ENCODE data around the gene DUSP7.

The DUSP7 gene

DNA sequence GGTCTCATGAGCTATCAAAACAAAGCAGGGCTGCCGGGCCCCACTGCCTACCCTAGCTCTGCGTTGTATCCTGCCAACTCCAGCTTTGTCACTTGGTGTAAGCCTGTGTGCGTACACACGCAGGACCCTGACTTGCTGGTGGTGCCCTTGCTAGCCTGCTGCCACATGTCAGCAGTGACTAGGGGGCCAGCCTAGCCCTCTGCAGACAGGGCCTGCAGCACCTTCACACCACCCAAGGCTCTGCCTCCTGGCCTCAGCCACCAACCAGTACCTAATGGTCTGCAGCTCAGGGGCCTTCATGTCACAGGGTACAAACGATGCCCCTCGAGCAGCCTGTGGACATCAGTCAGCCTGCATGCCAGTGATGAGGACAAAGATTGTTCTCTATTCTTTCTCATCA is 30.1 kb upstream of the DUSP7 start:
- DNase-seq, result no peak

DNA sequence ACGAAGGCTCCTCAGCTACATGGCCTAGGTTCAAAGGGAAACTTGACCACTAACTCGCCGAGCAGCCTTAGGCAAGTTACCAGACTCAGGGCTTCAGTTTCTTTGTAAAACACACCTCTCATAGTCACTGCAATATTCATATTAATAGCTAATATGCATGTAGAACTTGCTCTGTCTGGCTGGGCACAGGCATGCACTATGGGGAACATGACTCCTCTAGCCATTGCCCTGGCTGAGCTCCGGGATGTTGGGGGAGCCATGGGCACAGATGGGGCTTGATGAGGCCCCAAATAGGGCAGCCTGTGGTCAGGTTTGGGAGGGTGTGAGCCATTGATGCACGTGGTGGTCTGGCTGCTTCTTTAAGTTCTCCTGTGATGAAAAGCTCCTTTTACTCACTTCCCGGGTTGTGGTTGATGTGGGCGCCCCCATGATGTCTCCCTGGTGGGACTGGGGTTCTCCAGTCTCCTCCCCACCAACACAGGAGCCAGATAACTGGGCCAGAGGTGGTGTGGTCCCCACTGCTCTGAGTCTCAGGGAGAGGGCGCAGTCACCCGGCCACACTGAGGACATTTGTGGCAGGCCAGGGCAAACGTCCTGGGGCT is 29.4 kb upstream of the DUSP7 start:
- no peak for DNase-seq

DNA sequence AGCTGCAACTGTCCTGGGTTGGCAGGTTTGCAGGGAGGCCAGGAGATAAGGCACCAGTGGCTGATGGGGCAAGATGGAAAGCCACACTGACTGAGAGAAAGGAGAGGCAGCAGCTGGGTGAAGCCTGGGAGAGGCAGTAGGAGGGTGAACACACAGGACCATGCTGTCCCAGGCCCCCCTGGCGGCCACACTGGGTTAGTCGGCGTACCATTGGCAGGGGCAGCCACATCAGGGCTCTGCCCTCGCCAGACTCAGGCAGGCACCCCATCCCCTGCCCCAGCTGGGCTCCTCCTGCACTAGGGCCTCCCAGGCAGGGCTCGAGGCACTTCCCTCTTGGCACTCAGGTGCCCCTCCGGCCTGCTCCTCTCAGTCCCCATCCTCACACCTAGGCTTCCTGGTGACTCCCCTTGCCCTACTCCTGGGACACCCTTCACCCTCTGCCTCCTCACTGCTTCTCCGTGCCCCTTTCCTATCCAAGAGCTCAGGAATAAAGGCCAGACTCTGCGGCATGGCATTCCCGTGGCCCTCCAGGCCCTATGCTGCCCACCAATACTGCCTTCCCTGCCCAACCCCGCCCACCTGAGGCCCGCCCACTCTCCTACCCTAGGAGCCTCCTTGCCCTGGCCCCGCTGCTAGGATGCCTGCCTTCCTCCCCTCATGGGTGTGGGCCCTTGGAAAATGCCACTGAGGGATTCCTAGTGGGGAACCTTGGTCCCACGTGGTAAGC is 28.7 kb upstream of the DUSP7 start:
- no peak for DNase-seq

DNA sequence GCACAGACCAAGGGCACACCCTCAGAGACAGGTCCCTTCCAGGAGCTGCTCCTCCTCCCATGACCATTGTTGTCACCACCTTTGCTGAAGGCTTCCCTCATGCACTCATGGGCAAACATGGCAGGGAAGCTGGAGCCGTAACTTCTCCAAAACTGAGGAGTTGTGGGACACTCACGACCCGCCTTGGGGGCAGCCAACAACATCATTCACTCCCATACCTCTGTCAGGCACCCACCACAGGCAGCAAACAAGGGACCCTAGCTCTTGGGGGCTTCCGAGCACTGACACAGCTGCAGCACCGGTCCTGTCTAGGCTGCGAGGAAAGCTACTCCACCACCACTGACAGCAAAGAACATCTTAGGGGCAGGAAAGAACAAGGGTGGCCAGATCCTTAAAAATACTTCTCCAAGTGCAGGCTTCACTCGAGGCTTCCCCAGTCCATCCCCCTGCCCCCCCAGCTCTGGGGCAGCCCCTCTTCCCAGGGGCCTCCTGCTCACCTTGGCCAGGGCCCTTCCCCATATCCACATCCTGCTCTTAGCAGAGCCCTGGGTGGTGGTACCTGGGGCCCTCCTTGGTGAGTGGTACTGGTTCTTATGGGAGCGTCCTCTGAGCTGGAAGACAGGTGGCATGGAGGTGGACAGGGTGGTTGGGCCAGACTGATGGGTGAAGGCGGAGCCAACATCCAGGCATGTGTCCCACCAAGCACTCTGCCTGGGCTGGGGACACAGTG is 28.0 kb upstream of the DUSP7 start:
- no peak for DNase-seq

DNA sequence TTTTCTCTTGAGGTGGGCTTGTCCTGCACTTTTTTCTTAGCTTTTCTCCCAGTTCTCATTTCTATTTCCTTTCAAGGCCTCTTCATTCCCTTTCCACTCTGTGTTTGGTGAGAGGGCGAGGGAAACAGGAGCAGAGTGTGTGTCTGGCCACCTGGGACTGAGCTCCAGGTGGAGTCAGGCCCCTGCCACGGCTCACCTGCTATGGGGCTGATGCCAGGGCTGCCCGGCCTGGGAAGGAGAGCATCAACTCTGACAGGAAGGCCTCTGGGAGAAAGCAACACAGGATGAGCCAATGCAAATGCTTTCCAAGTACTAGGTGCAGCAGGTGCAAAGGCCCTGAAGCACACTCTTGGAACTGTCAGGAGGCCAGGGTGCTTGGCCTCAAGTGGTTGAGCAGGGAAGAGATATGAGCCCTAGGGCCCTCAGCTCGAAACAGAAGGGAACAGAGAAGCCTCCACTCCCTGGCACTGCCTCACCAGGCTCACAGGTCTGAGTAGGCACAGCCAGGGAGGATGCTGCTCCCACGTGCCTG is 27.3 kb upstream of the DUSP7 start:
- DNase-seq, result no peak

DNA sequence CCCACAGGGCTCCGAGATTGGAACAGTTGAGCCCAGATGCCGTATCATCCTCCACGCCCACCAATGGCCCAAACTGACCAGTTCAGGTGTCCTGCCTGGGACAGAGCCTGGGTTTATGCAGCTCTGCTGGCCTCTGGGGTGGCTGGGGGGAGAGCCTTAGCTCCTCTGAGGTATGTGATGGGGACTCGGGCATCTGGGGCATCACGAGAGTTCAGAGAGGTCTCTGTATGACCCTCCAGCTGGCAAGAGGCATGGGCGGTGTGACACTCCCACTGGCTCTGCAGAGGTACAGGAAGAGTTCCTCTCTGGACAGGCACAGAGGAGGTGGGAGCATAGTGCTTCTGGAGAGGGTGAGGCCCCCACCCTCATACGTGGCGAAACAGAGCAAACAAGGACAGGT is 26.6 kb upstream of the DUSP7 start:
- DNase-seq, result no peak

DNA sequence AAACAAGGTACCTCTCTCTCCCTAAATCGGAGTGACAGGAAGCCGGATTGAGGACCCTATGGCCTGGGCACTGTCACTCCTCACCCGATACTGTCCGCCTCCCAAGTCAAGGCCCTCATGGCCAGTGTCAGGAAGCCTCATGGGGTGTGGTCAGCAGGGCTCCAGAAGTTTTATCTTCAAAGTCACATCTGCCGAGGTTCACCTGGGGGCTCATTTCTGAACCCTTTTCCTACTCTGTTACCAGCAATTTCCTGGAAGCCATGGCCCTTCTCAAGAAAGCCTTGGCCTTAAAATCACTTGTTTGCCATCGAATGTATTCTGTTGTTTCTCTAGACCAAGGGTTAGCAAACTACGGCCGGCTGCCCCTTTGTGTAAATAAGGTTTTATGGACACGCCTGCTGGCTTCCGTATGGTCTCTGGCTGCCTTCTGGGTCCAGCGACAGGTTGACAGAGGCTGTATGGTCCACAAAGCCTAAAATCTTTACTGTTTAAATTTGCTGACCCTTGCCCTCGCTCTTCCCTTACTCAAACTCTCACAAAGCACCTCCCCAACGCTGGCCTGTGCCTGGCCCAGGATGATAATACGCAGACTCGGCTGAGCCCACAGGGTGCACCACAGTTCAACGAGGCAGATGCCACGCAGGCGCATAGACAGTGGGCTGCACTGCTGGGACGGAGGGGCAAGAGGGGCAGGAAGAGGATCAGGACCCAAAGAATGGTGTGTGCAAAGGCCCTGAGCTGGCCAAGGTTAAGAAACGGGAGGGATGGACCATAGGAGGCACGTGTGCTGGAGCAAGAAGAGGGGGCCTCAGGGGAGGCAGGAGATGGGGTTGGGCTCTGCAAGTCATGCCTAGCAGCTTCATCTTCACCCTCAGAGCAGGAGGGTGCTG is 24.7 kb upstream of the DUSP7 start:
- no peak for DNase-seq

DNA sequence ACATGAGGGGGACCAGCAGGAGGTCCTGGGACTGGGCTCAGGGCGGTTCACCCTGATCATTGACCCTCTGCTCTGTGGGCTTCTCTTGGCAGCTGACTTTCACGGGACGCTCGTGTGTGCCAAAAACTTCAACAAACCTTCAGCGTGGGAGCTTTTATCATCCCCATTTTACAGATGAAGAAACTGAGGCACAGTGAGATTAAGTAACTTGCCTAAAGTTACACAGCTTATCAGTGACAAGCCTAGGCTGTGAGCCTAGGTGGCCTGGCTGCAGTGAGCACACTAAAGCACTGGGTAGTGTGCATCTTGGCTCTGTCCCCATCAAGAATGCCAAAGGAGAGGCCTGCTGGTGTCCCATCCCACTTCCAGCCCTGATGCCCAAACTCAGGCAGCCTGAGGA is 23.6 kb upstream of the DUSP7 start:
- no peak for DNase-seq

DNA sequence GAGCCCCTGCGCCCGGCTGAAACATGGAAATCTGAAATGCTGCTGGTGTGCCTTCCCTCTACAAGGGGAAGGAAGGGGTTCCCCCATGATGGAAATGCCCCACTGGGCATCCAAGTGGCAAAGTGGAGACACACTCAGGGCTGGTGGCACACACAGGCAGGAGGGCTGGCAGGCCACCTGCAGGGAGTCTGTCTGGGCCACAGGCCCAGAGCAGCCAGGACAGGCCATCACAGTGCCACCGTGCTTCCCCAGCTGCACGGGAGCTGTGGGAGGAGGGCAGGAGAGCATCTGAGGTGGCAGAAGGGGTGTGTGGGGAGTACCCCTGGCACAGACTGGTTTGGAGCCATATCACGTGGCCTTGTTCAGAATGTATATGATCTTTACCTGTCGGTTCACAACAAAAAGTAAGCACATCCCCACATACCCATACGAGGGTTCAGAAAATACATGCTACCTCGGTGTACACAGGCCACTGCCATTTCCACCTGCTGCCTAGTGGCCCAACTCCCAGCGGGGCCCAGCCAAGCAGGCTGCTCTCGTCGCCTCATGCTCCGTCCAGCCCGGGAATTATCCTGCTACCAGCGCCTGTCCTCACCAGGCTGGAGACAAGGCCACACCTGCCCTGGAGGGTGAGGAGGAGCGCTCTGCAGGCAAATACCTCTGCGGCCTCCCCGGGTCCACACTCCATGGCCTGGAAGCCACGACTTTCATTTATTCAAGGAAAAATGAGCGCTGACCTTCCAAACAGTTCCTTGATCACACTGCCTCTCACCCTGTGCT is 22.6 kb upstream of the DUSP7 start:
- no peak for DNase-seq

DNA sequence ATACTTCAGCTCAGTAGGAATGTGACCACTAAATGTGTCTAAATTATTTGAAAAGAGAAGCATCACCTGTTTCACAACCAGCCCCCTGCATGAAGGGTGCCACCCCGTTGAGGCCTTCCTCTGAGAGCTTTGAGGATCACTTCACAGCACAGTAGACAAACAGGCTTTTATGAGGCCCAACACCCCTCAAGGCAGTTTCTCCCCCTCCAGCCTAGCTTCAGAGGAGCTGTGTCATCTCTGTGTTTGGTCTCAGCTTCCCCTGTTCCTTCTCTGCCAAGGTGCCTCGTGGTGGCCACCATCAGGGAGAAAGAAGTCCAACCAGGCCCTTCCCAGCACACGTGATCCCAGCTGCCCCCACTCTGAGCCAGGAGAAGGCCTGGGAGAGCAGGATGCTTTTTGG is 21.6 kb upstream of the DUSP7 start:
- DNase-seq, result no peak

DNA sequence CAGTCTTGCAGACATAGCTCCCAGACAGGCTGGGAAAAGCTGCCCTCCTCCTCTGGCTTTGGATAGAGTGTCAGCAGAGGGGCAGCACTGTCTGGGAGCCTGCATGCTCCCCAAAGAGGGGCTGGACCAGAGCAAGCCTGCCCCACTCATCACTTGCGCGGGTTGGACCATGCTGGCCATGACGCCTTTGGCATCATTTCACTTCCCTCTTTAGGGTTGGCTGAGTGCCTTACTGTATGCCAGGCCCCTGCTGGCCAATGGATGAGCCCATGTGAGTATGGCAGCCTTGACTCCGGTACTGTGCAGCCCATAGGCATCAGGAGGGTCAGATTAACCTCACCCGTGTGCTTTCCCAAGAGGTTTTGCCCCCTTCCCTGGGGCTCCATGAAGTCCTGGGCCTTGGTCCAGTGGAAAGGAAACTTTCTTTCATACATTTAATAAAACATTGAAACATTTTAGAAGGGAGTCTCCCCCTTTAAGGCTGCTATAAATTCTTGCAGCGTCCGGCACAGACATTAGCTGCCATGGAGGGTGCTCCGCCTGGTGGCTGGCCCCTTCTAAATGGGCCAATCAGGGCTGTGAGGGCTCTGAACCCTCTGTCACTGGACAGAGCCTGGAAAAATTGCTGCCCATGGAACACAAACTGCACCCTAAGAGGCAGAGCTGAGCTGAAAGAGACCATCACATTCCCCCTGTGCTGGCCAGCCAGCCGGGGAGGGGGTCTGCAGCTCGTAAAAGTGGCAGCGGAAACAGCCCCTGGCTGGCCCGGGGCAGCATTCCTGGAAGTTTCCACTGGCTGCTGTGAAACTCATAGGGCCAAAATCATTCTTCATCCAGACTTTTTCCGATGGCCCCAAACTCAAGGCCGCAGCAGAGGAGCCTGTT is 20.8 kb upstream of the DUSP7 start:
- no peak for DNase-seq

DNA sequence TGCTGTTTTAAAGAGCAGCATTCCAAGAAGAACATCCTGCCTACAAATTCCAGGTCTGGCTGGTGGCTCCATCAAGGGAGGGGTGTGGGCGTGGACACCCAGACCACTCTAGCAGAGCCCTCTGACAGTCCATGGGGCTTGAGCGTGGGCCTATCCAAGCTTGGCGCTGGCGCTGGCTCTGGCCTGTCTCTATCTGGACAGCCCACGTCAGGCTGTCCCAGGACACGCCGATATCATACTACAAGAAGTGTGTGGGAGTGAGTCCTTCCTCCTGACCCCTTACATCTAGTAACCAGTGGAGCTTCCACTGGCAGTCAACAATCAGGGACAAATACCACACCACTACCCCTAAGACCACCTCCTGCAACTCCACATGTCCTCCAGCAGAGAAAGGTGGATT is 17.1 kb upstream of the DUSP7 start:
- no peak for DNase-seq

DNA sequence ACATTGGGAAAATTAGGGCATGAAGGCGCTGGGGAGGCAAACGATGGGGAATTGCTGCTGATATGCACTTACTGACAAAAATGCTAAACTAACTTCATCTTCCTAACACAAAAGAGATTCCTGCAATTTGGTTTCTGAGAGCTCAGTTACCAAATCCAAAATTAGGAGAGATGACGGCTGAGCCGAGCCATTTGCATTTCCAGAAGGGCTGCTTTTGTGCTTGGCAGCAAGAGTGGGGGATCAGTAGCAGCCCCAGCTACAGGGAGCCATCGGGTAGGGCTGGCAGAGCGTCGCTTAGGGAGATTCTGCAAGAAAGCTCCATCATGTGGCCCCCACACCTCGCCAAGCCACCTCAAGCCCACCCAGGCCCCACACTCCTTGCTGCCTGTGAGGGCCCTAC is 16.1 kb upstream of the DUSP7 start:
- DNase-seq, result no peak

DNA sequence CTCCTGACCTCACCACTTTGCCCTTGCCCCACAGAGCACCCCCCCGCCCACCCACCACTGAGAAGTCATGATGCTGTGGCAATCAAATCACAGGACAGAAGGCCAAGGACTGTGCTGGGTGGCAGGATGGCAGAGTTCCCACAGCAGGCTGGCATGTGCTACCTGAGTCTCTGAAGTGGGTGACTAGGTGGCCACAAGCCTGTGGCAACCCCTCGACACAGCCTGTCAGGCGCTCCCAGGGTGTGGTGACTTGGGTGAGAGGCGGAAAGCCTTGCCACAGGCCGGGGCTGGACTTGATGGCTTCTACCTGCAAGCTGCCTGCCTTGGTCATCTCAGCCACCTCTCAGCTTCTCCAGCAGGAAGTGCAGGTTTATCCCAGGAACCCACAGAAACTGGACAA is 15.6 kb upstream of the DUSP7 start:
- DNase-seq, result no peak

DNA sequence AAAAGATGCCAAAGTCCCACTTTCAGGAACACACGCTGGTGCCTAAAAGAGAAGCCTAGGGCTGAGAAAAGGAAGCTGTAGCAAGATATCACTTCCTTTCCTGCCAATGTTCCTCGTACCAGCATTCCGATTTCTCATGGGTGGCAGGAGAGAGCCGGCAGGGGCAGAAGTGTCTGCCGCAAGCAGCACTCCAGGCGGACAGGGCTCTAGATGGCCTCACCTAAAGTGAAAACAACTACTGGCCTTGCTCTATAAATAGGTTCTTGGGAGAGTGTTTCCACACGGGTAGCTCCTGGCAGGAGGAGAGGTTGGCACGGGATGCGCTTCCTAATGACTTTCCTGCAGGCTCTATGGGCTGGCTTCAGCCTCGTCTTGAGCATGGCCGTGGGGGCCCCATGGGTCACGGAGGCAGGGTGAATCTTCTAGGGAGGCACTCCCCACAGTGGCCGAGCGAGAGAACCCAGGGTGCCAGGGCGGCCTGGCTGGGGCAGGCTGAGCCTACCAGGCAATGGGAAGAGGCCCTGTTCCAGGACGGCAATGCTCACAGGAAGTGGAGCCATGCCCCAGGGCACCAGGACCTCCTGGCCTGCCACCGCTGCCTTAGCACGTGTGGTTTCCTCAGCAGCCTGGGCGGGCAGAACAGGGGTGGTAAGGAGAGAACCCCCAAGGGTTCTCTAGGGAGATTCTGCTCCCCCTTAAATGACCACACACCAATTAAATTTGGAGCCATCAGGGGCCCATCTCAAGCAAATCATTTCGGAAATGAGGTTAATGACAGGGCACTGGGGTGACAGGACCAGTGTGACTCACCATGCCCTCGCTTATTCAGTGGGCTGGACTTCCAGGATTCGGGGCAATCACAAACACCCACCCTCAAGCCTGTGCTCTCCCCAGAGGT is 14.6 kb upstream of the DUSP7 start:
- no peak for DNase-seq

DNA sequence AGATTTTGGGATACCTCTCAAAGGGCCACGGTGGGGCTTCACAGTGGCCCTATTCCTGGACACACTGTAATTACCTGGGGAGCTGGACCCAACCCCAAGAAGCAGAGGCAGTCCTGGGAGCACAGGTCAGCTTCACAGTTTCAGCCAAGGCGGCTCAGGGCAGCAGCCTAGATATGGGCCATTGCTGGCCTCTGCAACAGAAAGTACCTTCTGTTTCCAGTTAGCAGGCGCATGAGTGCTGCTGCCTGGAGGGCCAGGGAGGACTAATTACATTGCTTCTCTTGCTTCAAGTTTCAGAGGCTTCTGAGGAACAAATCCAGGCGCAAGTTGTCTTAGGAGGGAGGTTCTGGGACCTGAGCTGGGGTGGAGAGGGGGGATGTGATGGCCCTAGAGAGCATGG is 13.5 kb upstream of the DUSP7 start:
- no peak for DNase-seq

DNA sequence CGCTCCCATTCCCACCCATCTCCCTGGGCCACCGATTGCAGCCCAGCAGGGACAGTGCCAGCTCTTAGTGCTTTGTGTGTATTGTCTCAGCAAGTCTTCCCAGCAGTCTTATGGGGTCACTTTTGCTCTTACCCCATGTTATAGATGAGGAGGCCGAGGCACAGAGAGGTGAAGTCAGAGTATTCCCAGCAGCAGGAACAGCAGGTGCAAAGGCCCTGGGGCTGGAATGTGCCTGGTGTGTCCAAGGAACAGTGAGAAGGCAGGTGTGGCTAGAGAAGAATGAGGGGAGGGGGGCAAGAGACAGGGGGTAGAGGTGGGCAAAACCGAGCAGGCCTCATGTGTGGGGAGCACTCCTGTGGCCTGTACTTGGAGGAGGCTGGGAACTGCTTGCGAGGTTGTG is 12.8 kb upstream of the DUSP7 start:
- DNase-seq, result no peak

DNA sequence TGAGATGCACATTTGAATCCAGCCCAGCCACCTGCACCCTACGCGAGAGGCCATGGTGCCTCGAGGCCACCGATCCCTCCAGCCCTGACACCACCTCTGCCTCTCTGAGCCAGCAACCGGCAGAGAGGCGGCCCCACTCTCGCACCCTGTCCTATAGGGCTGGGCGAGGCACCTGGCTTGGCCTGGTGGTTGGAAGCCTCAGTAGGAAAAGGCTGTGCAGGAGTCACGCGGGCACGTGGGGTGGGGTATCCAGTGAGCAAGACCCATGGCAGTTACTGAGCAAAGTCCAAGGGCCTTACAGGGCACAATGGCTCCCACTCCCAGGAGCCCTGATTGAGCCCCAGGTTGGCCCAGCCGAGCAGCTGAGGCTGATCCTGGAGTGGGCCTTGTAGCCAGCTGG is 12.4 kb upstream of the DUSP7 start:
- DNase-seq, result no peak

DNA sequence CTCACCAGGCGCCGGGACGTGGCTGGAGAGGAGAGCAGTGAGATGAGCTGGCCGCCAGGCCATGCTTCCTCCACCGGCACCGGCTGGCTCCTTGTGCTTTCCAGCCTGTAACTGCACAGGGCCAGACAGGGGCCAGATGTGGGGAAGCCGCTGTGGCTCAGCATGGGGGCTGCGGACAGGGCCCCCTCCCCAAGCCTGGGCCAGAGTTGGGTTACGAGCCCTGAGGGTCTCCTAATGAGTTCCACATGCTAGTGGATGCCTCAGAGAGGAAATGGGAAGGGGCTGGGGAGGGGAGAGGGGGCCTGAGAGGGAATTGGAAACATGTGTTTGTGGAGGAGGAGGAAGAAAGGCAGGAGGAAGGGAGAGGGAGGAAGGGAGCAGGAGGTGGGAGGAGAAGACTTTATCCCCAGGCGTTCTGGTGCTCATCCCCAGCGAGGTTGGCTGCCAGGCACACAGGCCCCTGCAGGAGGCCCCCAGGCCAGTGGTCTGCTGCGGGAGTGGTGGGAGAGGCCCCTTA is 11.7 kb upstream of the DUSP7 start:
- no peak for DNase-seq

DNA sequence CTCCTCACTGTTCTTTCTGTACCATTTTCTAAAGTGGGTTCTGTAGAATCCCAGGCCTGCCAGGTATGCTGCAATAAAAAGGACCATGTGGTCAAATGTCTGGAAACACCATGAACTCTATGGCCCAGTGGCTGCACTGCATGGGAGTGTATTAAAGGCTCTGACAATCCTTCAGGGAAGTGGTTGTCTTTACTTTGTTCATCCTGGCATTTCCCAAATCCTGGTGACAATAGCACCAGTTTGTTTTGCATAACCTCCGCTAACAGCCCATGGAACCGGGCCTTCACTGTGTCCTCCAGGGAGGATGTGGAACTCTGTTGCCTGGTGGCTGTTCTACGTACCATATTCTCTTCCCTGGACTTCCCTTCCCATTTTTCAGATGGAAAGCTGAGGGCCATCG is 11.2 kb upstream of the DUSP7 start:
- no peak for DNase-seq

Data from HCEC 1CT (cell line).